ENCODE results near the gene CD81. TPM values are rescaled to one million over a fixed set of nuclear protein-coding genes. Genes with fewer than 3 reads are reported as not detected.

CD81 gene
- total and polyA plus RNA-seq, 9 of the 15 experiments (the other 6 are each of a cell fraction or from before 2014, with no cell fraction given) = 2.4 to 189 (median 61.7) TPM

DNA sequence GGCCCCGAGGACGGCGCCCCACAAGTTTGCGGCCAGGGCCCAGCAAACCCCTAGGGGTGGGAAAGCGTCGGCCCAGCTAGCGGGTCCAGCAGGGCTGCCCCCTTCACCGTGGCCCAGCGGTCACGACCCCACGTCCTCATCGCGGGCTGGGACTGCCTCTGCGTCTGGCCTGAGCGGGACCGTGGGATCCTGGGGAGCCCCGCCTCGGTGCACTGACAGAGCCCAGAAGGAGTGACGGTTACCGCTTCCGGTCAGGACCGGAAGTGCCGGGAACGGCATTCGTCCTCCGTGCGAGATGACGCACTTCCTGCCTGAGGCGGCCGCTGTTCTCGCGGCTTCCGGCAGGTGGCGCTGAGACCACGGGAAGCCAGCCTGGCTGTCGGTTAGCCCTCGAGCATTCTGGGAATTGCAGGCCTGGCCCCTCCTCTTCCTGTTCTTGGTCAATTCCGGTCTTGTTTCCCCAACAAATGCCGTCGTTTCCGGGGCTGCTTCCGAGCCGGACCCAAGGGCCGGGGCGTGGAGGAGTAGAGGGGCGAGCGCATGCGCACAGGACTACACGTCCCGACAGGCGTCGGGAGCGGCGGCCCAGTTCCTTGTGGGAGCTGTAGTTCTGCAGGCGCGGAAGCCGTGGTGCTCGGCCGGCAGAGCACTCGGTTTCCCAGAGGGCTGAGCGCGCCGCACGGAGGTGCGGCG lies 23.1 kb downstream of the CD81 start, which contains the start of gene TSSC4 (continued):
- TF ChIP-seq ZNF253 (CRISPR knock-in tag; conservative IDR thresholded peaks at IDR 0.05) (no peak), SMAD1 (IDR thresholded peaks at IDR 0.05; ENCODE audit: low read depth, low read length, partially characterized antibody) (peak; percentile 76), NR2C1 (IDR thresholded peaks at IDR 0.05) (peak; percentile 83), NR2C1 (tag; IDR thresholded peaks at IDR 0.05) (0 out of 2 replicates have a peak, but pooled peaks have one; percentile 71), ZNF778 (CRISPR knock-in tag; IDR thresholded peaks at IDR 0.05) (no peak), ZNF644 (tag; IDR thresholded peaks at IDR 0.05; ENCODE audit: low read depth) (peak; percentile 95), TCF7 (IDR thresholded peaks at IDR 0.05; ENCODE audit: borderline replicate concordance) (peak; percentile 69; the same call in 1 of the 2 replicates), GTF2A2 (tag; IDR thresholded peaks at IDR 0.05) (no peak), MAFK (IDR thresholded peaks at IDR 0.05; ENCODE audit: low read length) (no peak), TARDBP (IDR thresholded peaks at IDR 0.05) (peak; percentile 95; the same call in 1 of the 2 replicates), ILK (tag; IDR thresholded peaks at IDR 0.05; ENCODE audit: borderline replicate concordance, low read depth) (no peak), POLR2AphosphoS2 (IDR thresholded peaks at IDR 0.05; ENCODE audit: low read length) (peak; percentile 84), ZBED1 (IDR thresholded peaks at IDR 0.05) (peak; percentile 15; the same call in 1 of the 2 replicates), ZNF324 (CRISPR knock-in tag; IDR thresholded peaks at IDR 0.05) (0 out of 2 replicates have a peak, but pooled peaks have one; percentile 46), PYGO2 (tag; IDR thresholded peaks at IDR 0.05) (no peak), CCAR2 (IDR thresholded peaks at IDR 0.05; ENCODE audit: low read depth, low read length) (no peak)
- TF ChIP-seq, protein P1, sequence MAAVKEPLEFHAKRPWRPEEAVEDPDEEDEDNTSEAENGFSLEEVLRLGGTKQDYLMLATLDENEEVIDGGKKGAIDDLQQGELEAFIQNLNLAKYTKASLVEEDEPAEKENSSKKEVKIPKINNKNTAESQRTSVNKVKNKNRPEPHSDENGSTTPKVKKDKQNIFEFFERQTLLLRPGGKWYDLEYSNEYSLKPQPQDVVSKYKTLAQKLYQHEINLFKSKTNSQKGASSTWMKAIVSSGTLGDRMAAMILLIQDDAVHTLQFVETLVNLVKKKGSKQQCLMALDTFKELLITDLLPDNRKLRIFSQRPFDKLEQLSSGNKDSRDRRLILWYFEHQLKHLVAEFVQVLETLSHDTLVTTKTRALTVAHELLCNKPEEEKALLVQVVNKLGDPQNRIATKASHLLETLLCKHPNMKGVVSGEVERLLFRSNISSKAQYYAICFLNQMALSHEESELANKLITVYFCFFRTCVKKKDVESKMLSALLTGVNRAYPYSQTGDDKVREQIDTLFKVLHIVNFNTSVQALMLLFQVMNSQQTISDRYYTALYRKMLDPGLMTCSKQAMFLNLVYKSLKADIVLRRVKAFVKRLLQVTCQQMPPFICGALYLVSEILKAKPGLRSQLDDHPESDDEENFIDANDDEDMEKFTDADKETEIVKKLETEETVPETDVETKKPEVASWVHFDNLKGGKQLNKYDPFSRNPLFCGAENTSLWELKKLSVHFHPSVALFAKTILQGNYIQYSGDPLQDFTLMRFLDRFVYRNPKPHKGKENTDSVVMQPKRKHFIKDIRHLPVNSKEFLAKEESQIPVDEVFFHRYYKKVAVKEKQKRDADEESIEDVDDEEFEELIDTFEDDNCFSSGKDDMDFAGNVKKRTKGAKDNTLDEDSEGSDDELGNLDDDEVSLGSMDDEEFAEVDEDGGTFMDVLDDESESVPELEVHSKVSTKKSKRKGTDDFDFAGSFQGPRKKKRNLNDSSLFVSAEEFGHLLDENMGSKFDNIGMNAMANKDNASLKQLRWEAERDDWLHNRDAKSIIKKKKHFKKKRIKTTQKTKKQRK (IDR thresholded peaks at IDR 0.05; ENCODE audit: borderline replicate concordance, low read depth, low read length) = no peak
- TF ChIP-seq, protein P2, sequence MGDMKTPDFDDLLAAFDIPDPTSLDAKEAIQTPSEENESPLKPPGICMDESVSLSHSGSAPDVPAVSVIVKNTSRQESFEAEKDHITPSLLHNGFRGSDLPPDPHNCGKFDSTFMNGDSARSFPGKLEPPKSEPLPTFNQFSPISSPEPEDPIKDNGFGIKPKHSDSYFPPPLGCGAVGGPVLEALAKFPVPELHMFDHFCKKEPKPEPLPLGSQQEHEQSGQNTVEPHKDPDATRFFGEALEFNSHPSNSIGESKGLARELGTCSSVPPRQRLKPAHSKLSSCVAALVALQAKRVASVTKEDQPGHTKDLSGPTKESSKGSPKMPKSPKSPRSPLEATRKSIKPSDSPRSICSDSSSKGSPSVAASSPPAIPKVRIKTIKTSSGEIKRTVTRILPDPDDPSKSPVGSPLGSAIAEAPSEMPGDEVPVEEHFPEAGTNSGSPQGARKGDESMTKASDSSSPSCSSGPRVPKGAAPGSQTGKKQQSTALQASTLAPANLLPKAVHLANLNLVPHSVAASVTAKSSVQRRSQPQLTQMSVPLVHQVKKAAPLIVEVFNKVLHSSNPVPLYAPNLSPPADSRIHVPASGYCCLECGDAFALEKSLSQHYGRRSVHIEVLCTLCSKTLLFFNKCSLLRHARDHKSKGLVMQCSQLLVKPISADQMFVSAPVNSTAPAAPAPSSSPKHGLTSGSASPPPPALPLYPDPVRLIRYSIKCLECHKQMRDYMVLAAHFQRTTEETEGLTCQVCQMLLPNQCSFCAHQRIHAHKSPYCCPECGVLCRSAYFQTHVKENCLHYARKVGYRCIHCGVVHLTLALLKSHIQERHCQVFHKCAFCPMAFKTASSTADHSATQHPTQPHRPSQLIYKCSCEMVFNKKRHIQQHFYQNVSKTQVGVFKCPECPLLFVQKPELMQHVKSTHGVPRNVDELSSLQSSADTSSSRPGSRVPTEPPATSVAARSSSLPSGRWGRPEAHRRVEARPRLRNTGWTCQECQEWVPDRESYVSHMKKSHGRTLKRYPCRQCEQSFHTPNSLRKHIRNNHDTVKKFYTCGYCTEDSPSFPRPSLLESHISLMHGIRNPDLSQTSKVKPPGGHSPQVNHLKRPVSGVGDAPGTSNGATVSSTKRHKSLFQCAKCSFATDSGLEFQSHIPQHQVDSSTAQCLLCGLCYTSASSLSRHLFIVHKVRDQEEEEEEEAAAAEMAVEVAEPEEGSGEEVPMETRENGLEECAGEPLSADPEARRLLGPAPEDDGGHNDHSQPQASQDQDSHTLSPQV (IDR thresholded peaks at IDR 0.05) = peak; percentile 92
- TF ChIP-seq, protein P3, sequence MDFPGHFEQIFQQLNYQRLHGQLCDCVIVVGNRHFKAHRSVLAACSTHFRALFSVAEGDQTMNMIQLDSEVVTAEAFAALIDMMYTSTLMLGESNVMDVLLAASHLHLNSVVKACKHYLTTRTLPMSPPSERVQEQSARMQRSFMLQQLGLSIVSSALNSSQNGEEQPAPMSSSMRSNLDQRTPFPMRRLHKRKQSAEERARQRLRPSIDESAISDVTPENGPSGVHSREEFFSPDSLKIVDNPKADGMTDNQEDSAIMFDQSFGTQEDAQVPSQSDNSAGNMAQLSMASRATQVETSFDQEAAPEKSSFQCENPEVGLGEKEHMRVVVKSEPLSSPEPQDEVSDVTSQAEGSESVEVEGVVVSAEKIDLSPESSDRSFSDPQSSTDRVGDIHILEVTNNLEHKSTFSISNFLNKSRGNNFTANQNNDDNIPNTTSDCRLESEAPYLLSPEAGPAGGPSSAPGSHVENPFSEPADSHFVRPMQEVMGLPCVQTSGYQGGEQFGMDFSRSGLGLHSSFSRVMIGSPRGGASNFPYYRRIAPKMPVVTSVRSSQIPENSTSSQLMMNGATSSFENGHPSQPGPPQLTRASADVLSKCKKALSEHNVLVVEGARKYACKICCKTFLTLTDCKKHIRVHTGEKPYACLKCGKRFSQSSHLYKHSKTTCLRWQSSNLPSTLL (IDR thresholded peaks at IDR 0.05) = peak; percentile 91
